Measurements from ENCODE around the gene TGFB2.

Gene TGFB2

DNA sequence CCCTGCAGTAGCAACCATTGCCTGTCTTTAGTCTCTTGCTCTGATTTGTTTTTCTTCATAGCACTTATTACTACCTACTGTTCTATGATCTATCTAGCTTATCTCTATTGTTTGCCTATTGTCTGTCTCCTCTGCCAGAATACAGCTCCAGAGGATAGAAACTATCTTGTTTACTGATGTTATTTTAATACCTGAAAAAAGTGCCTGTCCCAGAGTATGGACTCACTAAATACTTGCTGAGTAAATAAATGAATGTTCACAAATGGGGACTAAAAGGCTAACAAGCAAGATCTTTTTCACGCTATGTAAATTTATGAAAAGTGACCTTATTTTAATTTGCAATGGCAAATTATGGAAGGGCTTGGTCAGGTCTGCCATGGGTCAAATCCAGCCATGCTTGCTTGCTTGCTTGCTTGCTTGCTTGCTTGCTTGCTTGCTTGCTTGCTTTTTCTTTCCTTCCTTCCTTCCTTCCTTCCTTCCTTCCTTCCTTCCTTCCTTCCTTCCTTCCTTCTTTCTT is 145.3 kb downstream of the TGFB2 start:
- Histone ChIP-seq H3K4me3 (ENCODE audit: severe bottlenecking) (no peak overlapping the region), H3K4me1 (ENCODE audit: insufficient read depth, poor library complexity, severe bottlenecking) (peaks cover 16% of the 10 kb centered on the region), H3K9me3 (ENCODE audit: severe bottlenecking) (no peaks in the 10 kb centered on the region), H3K27ac (ENCODE audit: poor library complexity, severe bottlenecking) (no peak overlapping the region), H3K36me3 (ENCODE audit: low read depth) (no peaks in the 10 kb centered on the region), H3K27me3 (ENCODE audit: insufficient read depth, poor library complexity, severe bottlenecking) (no peaks in the 10 kb centered on the region)
- ATAC-seq (ENCODE audit: low read depth) (no peak), DNase-seq (ENCODE audit: low spot score) (no peak)
- TF ChIP-seq, protein P1, sequence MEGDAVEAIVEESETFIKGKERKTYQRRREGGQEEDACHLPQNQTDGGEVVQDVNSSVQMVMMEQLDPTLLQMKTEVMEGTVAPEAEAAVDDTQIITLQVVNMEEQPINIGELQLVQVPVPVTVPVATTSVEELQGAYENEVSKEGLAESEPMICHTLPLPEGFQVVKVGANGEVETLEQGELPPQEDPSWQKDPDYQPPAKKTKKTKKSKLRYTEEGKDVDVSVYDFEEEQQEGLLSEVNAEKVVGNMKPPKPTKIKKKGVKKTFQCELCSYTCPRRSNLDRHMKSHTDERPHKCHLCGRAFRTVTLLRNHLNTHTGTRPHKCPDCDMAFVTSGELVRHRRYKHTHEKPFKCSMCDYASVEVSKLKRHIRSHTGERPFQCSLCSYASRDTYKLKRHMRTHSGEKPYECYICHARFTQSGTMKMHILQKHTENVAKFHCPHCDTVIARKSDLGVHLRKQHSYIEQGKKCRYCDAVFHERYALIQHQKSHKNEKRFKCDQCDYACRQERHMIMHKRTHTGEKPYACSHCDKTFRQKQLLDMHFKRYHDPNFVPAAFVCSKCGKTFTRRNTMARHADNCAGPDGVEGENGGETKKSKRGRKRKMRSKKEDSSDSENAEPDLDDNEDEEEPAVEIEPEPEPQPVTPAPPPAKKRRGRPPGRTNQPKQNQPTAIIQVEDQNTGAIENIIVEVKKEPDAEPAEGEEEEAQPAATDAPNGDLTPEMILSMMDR (IDR thresholded peaks at IDR 0.05; ENCODE audit: poor library complexity, severe bottlenecking), result no peak

DNA sequence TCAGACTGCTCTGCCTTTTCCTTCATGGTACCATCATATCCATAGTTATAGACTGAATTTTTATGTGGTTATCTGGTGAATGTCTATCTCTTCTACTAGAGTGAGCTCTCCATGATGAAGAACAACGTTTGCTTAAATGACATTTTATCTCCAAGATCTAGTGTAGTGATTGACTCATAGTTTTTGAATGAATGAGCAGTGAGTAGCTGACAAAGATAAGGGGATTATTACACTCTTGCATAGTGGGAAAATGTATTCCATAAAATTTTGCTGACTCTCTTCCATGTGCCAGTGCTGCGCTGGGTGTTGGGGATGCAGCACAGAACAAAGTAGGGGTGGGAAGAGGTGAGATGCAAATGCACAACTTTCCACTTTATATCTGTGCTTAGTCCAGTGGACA is 147.7 kb downstream of the TGFB2 start:
- H3K4me1 ChIP-seq (ENCODE audit: insufficient read depth, poor library complexity, severe bottlenecking), result peaks cover 31% of the 10 kb centered on the region
- no peaks in the 10 kb centered on the region for H3K9me3 ChIP-seq (ENCODE audit: severe bottlenecking)
- DNase-seq (ENCODE audit: low spot score), result no peak
- no peak overlapping the region for H3K4me3 ChIP-seq (ENCODE audit: severe bottlenecking)
- no peak for ATAC-seq (ENCODE audit: low read depth)
- no peaks in the 10 kb centered on the region for H3K27me3 ChIP-seq (ENCODE audit: insufficient read depth, poor library complexity, severe bottlenecking)
- H3K36me3 ChIP-seq (ENCODE audit: low read depth), result no peaks in the 10 kb centered on the region
- TF ChIP-seq, protein P1 (IDR thresholded peaks at IDR 0.05; ENCODE audit: poor library complexity, severe bottlenecking), result no peak
- no peak overlapping the region for H3K27ac ChIP-seq (ENCODE audit: poor library complexity, severe bottlenecking)

DNA sequence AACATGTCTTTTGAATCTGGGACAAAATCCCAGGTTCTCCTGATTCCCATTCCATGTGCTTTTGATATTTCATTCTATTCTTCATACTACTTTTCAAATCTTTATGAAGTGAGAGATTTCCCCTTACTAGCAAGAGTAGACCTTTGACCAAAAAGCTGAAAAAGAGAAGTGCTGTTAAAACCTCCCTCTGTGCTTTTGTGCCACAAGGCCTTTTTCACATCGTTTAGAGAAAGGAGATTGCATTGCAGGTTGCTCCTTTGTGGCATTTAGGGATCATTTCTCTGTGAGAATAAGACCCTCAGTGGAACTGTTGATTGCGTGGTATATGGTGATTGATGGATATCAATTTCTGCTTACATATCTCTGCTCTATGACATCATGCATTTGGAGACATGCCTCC is 148.8 kb downstream of the TGFB2 start:
- Histone ChIP-seq H3K4me1 (ENCODE audit: insufficient read depth, poor library complexity, severe bottlenecking) (peaks cover 31% of the 10 kb centered on the region), H3K27ac (ENCODE audit: poor library complexity, severe bottlenecking) (no peak overlapping the region), H3K9me3 (ENCODE audit: severe bottlenecking) (no peaks in the 10 kb centered on the region), H3K4me3 (ENCODE audit: severe bottlenecking) (no peak overlapping the region), H3K36me3 (ENCODE audit: low read depth) (no peaks in the 10 kb centered on the region), H3K27me3 (ENCODE audit: insufficient read depth, poor library complexity, severe bottlenecking) (no peaks in the 10 kb centered on the region)
- ATAC-seq (ENCODE audit: low read depth), result no peak
- TF ChIP-seq, protein P1 (IDR thresholded peaks at IDR 0.05; ENCODE audit: poor library complexity, severe bottlenecking), result no peak
- no peak for DNase-seq (ENCODE audit: low spot score)
